NCI-H446 (cell line): ENCODE measurements around the gene SEPTIN14.
"Not testable (repeated sequence)": the region's sequence is repeated elsewhere in the genome, so short reads cannot be mapped to it uniquely, and the experiment has no call there.

Source experiments
- DNase-seq, 2 experiments: peaks; one replicate each; lab custom pipeline; 2025; lab: John Stamatoyannopoulos, UW

The SEPTIN14 gene

GRCh38 chr7:55862652-55863051, at the start of gene SEPTIN14:
SEPTIN14 (minus strand) TSS chr7:55862752; CDS start chr7:55861996, 756 bp downstream.
- not testable (repeated sequence) for DNase-seq

GRCh38 chr7:55903985-55904759, 41.6 kb upstream of the SEPTIN14 start:
- no peak for DNase-seq

GRCh38 chr7:55901059-55901458, 38.5 kb upstream of the SEPTIN14 start:
- not testable (repeated sequence) for DNase-seq

GRCh38 chr7:55898287-55898686, 35.7 kb upstream of the SEPTIN14 start:
- no peak for DNase-seq

- no peak for DNase-seq
Measured at GRCh38 chr7:55895021-55895420, 32.5 kb upstream of the SEPTIN14 start.

GRCh38 chr7:55893940-55894339, 31.4 kb upstream of the SEPTIN14 start:
- DNase-seq: no peak

GRCh38 chr7:55888378-55888777, 25.8 kb upstream of the SEPTIN14 start:
- not testable (repeated sequence) for DNase-seq

- no peak for DNase-seq
Measured at GRCh38 chr7:55887821-55888247, 25.3 kb upstream of the SEPTIN14 start.

GRCh38 chr7:55884321-55884720, 21.8 kb upstream of the SEPTIN14 start:
- DNase-seq: no peak

- DNase-seq: no peak
Measured at GRCh38 chr7:55878691-55879090, 16.1 kb upstream of the SEPTIN14 start.

- DNase-seq: no peak
Measured at GRCh38 chr7:55877308-55877707, 14.8 kb upstream of the SEPTIN14 start.

- DNase-seq: no peak
Measured at GRCh38 chr7:55873765-55874164, 11.2 kb upstream of the SEPTIN14 start.

- DNase-seq: no peak
Measured at GRCh38 chr7:55871932-55872485, 9.5 kb upstream of the SEPTIN14 start.

GRCh38 chr7:55868989-55869388, 6.4 kb upstream of the SEPTIN14 start:
- not testable (repeated sequence) for DNase-seq

GRCh38 chr7:55845164-55845563, 17.4 kb downstream of the SEPTIN14 start:
- DNase-seq: not testable (repeated sequence)

- no peak for DNase-seq
Measured at GRCh38 chr7:55838595-55838994, 24.0 kb downstream of the SEPTIN14 start.

- DNase-seq: no peak
Measured at GRCh38 chr7:55827577-55827976, 35.0 kb downstream of the SEPTIN14 start.

- DNase-seq: no peak
Measured at GRCh38 chr7:55818686-55819085, 43.9 kb downstream of the SEPTIN14 start.

- not testable (repeated sequence) for DNase-seq
Measured at GRCh38 chr7:55797260-55797659, 65.3 kb downstream of the SEPTIN14 start.

- DNase-seq: no peak
Measured at GRCh38 chr7:55794527-55794926, 68.0 kb downstream of the SEPTIN14 start.

GRCh38 chr7:55792048-55792447, 70.5 kb downstream of the SEPTIN14 start:
- DNase-seq: no peak

GRCh38 chr7:55787796-55788195, 74.8 kb downstream of the SEPTIN14 start:
- DNase-seq: no peak

- no peak for DNase-seq
Measured at GRCh38 chr7:55786901-55787300, 75.7 kb downstream of the SEPTIN14 start.

- DNase-seq: not testable (repeated sequence)
Measured at GRCh38 chr7:55785444-55785843, 77.1 kb downstream of the SEPTIN14 start.
